ENCODE results near the gene LRRC25. TPM values are rescaled to one million over a fixed set of nuclear protein-coding genes. Genes with fewer than 3 reads are reported as not detected.

The LRRC25 gene
- polyA plus RNA-seq, 2 of the 4 experiments (the other 2 are of a cell fraction) = not detected

GRCh38 chr19:18368504-18369222, 28.8 kb downstream of the LRRC25 start:
- peaks cover 52% of the 10 kb centered on the region for H3K4me1 ChIP-seq
- WGBS (ENCODE audit: missing lambda C conversion rate) = 71% methylated on average over 13 of the region's 15 CpGs
- H3K27ac ChIP-seq = peak overlapping the region; percentile 97 to 99
- H3K9me3 ChIP-seq = no peaks in the 10 kb centered on the region; the same call in 2 of the 3 replicates
- DNase-seq (ENCODE audit: low read depth in 1 of 2, low spot score in 1 of 2) (no peak), ATAC-seq (no peak), FAIRE-seq (no peak)
- no peak overlapping the region for H3K4me2 ChIP-seq
- ChIA-PET POLR2A (interaction anchor here (1.8 kb wide), 1 partner anchor 17 kb away, joined by 11 read pairs; the partner anchor contains the start of gene GDF15), CTCF (interaction anchor here (0.8 to 1.7 kb wide), 2 partner anchors 41 to 42 kb away, joined by 3 to 8 read pairs; no protein-coding TSS in a partner anchor)
- no peak overlapping the region for H3K4me3 ChIP-seq
- TF ChIP-seq SREBF2 (IDR thresholded peaks at IDR 0.05) (no peak), RARB (CRISPR knock-in tag; IDR thresholded peaks at IDR 0.05) (no peak), FOSL2 (IDR thresholded peaks at IDR 0.05) (no peak), FOSL2 (CRISPR knock-in tag; IDR thresholded peaks at IDR 0.05) (no peak), CBX8 (IDR thresholded peaks at IDR 0.05) (no peak)

GRCh38 chr19:18366021-18366435, 31.4 kb downstream of the LRRC25 start:
- H3K4me2 ChIP-seq = peak overlapping the region; percentile 64; the same call in 1 of the 3 replicates
- TF ChIP-seq TFCP2L1 (CRISPR knock-in tag; IDR thresholded peaks at IDR 0.05) (no peak), EP300 (IDR thresholded peaks at IDR 0.05) (no peak), TP53 (CRISPR knock-in tag; IDR thresholded peaks at IDR 0.05) (no peak), JUN (IDR thresholded peaks at IDR 0.05) (no peak), BHLHE40 (IDR thresholded peaks at IDR 0.05; ENCODE audit: low read depth, low read length) (no peak), HOXA7 (CRISPR knock-in tag; IDR thresholded peaks at IDR 0.05) (no peak), CTCF (IDR thresholded peaks at IDR 0.05) (no peak), FOSB (CRISPR knock-in tag; IDR thresholded peaks at IDR 0.05) (no peak), SREBF2 (IDR thresholded peaks at IDR 0.05) (no peak), ZNF302 (CRISPR knock-in tag; IDR thresholded peaks at IDR 0.05) (no peak), POLR2AphosphoS2 (conservative IDR thresholded peaks at IDR 0.05; ENCODE audit: low read length) (no peak), USF2 (IDR thresholded peaks at IDR 0.05) (no peak), RARB (CRISPR knock-in tag; IDR thresholded peaks at IDR 0.05) (no peak), CEBPB (IDR thresholded peaks at IDR 0.05) (no peak), NR3C1 (IDR thresholded peaks at IDR 0.05) (no peak), RCOR1 (IDR thresholded peaks at IDR 0.05; ENCODE audit: low read depth, low read length) (no peak), NFE2L2 (conservative IDR thresholded peaks at IDR 0.05; ENCODE audit: low read length) (no peak), HDAC2 (IDR thresholded peaks at IDR 0.05) (no peak)
- TF ChIP-seq, protein P1, sequence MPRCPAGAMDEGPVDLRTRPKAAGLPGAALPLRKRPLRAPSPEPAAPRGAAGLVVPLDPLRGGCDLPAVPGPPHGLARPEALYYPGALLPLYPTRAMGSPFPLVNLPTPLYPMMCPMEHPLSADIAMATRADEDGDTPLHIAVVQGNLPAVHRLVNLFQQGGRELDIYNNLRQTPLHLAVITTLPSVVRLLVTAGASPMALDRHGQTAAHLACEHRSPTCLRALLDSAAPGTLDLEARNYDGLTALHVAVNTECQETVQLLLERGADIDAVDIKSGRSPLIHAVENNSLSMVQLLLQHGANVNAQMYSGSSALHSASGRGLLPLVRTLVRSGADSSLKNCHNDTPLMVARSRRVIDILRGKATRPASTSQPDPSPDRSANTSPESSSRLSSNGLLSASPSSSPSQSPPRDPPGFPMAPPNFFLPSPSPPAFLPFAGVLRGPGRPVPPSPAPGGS (IDR thresholded peaks at IDR 0.05) = no peak
- TF ChIP-seq, protein P2, sequence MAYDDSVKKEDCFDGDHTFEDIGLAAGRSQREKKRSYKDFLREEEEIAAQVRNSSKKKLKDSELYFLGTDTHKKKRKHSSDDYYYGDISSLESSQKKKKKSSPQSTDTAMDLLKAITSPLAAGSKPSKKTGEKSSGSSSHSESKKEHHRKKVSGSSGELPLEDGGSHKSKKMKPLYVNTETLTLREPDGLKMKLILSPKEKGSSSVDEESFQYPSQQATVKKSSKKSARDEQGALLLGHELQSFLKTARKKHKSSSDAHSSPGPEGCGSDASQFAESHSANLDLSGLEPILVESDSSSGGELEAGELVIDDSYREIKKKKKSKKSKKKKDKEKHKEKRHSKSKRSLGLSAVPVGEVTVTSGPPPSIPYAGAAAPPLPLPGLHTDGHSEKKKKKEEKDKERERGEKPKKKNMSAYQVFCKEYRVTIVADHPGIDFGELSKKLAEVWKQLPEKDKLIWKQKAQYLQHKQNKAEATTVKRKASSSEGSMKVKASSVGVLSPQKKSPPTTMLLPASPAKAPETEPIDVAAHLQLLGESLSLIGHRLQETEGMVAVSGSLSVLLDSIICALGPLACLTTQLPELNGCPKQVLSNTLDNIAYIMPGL (CRISPR knock-in tag; IDR thresholded peaks at IDR 0.05; ENCODE audit: borderline replicate concordance) = no peak
- WGBS (ENCODE audit: missing lambda C conversion rate) = 96% methylated on average over 2 of the region's 2 CpGs
- ChIA-PET POLR2A (interaction anchor here (1.0 to 4.0 kb wide), 2 partner anchors 16 to 21 kb away, joined by 3 to 36 read pairs; partner anchors contain the start of gene GDF15), CTCF (interaction anchor here (0.5 to 8.1 kb wide), 4 partner anchors 17 to 44 kb away, joined by 3 to 66 read pairs (median 8); no protein-coding TSS in a partner anchor)
- H3K4me1 ChIP-seq = peaks cover 45% of the 10 kb centered on the region
- no peak overlapping the region for H3K4me3 ChIP-seq
- ATAC-seq = no peak
- H3K27ac ChIP-seq = peak overlapping the region; percentile 97 to 99
- no peaks in the 10 kb centered on the region; the same call in 2 of the 3 replicates for H3K9me3 ChIP-seq
- no peak for DNase-seq (ENCODE audit: low read depth in 1 of 2, low spot score in 1 of 2)
- FAIRE-seq = no peak

All from A549 (cell line).